Suppressor macrophage (primary cell): ENCODE data around the gene LOXHD1.

Source experiments
- DNase-seq, 4 experiments: peaks; one replicate each; pipeline ENCODE4 v3.0.0-alpha.2; 2020 to 2022

LOXHD1 gene

DNA sequence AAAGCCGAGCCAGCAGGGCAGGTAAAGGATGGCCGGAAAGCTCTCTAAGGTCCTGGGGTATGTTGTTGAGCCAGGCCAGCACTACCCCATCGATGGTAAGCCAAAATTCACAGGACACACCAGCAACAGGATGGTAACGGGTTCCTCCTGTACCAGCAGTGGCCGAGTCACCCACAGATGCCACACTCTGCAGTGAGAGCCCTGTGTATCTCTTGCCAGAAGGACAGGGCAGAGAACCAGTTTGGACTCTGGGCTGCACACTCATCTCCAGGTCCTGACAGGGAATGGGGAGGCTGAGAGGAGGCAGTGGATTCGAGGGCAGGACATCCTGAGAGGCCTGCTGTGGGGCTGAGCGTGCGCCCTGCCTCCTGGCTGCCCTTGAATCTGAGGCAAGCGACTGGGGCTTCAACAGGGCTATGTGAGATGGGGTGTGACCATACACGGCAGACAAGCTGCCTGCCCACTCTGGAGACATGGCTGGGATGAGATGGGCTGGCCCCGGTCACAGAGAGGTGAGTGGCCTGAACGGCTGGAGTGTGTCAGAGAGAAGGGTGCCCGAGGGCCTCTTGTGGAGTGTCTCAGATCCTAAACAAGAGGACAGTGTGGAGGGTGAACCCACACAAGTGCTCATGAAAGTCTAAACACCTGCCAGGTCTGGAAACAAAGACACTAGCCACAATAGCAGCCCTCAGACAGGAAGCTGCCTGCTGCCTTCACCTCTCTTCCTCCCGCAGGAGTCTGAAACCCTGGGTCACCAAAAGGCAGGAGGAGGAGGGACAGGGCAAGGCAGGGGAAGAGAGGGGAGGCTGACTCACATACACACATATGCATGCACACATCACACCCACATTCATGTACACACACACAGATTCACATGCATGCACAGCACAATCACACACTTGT, 182.3 kb downstream of the LOXHD1 start:
- no peak for DNase-seq

DNA sequence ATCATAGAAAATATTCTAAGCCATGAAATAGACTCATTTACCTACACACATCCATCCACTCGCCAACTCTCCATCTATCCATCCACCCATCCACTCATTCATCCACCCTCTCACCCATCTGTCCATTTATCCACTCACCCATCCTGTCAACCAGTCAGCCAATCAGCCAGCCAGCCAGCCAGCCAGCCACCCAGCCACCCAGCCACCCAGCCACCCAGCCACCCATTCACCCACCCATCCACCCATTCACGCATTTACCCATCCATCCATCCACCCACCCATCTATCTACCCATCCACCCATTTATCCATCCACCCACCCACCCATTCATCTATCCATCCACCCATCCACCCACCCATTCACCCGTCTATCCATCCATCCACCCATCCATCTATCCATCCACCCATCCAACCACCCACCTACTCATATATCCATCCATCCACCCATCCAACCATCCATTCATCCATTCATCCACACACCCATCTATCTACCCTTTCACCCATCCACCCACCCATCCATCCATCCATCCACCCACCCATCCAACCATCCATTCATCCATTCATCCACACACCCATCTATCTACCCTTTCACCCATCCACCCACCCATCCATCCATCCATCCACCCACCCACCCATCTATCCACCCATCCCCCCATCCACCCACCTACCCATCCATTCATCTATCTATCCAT, 185.1 kb downstream of the LOXHD1 start:
- DNase-seq = no peak

DNA sequence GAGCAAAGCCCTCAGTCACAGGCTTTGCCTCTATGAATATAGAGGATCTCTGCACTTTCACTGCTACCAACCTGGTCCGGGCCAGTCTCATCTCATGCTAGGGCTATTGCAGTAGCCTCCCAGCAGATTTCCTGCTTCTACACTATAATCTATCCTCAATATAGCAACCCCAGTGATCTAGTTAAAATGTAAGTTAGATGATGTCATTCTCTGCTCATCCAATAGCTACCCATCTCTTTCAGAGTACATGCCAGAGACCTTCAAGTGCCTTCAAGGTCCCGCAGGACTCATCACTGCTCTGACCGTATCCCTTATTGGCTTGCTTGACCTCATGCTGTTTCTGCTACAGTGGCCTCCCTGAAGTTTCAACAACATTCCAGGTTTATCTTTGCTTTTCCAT, 186.3 kb downstream of the LOXHD1 start:
- no peak for DNase-seq

DNA sequence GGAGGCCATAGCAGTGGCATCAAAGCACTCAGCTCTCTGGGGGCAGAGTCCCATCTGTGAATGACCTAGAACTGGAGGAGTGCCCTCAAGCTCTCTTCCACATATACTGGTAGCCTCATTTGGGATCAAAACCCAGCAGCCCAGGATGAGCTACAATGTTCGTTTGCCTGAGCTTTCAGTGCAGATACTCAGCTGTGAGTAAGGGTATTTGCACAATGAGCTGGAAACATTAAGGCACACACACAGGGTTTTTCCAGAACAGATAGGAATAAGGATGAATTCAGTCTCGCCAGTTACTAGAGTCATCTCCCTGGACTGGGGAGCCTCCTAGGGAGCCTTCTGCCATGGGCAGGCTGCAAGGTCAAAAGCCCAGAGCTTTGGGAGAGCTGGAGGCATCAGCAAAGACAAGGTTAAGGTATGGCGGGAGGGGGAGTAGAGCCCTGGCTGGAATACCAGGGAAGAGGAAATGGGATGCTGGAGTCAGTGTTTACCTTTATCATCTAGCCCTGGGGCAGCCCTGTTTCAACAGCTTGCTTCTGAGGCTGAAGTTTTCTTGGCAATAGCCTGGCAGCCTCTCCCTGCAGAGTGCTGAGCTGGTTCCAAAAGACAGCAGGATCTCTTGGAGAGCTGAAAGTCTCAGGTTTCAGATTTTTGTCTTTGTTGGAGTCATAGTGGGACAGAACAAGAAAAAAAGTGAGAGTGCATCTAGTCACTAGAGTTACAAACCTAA, 187.7 kb downstream of the LOXHD1 start:
- no peak for DNase-seq

DNA sequence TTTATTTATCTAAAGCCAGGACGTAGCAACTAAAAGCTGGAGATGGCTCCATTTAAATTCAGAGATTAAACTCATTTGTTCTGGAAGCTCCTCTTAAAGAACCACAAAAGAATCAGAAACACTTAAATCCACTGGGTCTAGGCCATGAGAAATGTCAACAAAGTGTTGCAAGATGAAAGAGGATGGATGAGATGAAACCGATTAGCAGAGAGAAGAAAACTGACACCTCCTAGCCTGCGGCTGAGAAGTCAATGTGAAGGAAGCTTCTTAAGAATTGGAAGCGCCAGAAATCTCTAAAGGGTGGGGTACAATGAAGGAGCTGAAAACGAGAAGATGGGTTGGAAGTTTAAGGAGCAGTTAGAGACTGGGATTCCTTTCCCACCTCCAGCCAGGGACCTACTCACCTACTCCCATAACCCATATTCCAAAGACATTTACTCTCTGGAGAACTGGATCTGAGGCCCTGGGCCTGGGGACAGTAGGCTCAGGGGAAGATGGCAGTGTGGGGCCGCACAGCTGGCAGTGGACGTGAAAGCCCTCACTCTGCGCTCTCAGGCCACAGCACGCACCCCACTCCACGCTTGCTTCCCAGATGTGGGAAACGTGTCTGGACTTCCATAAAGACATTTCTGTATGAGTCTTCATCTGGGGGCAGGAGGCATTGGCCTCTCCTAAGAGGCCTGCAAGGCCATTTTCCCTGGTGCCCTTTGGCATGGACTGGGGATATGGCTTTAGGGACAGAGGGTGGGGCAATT, 188.4 kb downstream of the LOXHD1 start:
- no peak for DNase-seq

DNA sequence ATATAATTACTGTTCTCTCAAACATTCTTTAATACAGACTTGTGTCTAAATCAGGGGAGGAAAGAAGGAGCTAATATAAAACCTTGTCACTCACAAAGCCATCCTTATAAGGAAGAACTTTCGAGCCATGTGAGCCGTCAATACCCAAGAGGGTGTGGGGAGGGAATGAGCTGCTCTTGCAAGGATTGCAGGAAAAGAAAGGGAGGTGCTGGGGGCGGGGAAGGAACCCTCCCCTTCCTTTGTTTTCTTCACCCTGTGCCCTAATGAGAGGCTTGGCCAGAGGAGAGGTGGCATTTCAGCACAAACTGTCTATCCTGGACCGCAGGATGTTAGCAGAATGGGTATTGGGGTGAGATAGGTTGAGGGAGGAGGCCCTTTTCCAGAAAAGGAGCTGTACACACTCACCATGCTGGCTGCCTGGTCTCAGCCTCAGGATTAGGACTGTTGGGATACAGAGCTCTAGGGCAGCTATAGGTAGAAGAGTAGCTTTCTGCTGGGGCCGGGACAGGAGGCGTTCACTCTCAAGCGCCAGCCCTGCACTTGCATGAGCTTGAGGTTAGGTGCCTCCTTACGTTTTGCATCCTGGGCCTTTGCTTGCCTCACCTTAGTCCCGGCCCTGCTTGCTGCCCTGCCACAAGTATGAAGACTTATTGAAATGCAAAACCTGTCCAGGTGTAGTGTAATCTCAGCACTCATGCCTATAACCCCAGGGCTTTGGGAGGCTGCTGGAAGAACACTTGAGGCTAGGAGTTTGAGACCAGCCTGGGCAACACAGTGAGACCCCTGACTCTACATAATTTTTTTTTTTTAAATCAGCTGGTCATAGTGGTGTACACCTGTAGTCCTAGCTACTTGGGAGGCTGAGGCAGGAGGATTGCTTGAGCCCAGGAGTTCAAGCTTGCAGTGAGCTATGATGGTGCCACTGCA, 190.5 kb downstream of the LOXHD1 start:
- DNase-seq = no peak

DNA sequence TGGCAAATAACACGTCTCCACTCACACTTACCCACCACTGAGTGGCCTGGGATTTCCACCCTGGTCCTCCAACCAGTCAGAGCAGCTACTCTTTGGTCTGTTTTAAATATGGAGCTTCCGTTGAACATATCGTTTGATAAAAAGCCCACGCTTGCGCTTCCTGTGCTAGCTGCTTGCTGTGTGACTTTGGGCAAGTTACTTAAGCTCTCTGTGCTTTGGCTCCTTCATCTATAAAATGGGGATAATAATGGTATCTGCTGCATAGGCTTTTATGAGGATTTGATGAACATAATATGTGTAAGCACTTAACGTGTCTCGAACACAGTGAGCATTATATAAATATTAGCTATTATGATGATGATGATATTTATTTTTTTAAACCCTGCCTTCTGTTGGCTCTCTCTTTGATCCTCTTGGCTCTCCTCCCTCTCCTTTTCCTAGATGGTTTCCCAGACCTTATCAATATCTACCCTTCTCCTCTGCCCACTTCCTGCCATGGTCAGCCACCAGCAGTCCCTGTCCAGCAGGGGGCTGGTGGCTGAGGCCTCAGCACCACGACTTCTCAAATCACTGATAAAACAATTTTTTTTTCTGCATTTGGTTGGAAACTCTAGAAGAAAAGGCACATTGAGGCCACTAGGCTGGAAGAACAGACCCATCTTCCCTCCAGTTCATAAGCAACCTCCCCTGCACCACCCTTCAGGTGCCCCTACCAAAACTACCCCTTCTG, 191.9 kb downstream of the LOXHD1 start:
- DNase-seq = no peak

DNA sequence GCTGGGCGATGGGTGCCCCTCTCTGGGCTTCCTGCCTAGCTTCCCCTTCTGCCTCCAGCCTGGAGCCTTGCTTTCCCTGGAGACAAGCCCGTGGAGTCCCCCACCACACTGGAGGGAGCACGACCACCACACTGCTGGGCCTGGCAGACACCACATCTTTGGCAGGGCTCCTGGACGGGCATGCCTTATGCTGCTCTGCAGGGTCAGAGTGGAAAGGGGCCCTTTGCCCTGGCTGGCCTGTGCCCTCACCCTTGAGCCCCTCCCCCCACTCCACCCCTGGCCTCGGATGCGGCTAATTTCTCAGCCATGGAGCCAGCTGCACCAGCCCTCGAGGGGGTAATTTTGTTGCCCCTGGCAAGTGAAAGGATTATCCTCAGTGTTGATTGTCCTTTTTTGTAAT, 194.5 kb downstream of the LOXHD1 start:
- DNase-seq = no peak

DNA sequence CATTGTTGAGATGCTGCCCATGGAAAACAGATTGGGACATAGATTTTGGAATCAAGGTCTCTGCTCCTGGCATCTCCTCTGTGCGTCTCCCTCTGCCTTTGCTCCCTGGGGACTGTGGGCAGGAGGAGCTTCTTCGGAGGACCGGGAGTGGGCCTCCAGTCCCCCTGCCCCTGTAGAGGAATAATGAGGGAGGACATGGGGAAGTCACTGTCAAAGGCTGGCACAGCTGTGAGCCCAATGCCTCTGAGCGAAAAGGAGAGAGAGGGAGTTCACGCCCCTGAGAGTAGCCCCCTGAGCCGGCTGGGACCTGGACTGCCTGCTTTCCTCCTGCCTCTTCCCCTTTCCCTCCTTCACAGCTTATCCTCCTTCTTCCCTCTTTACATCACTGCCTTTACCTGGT, 195.0 kb downstream of the LOXHD1 start:
- no peak for DNase-seq

DNA sequence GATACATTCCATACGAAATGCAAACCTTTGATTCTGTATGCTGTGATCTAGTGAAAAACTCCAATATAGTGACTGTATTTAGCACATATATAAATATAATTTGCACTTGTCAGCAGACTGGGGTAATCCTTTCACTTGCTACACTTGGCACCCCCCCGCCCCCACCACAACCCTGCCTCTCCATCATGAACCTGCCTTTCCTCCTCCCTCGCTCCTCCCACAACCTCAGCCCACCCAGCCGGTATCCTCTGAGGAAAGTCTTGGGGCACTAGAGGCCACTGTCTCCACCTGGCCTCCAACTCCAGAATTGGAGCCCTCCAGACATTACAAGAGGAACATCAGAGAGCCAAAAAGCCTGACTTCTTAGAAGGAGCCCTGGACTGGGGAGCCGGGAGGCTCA, 196.3 kb downstream of the LOXHD1 start:
- DNase-seq = no peak

DNA sequence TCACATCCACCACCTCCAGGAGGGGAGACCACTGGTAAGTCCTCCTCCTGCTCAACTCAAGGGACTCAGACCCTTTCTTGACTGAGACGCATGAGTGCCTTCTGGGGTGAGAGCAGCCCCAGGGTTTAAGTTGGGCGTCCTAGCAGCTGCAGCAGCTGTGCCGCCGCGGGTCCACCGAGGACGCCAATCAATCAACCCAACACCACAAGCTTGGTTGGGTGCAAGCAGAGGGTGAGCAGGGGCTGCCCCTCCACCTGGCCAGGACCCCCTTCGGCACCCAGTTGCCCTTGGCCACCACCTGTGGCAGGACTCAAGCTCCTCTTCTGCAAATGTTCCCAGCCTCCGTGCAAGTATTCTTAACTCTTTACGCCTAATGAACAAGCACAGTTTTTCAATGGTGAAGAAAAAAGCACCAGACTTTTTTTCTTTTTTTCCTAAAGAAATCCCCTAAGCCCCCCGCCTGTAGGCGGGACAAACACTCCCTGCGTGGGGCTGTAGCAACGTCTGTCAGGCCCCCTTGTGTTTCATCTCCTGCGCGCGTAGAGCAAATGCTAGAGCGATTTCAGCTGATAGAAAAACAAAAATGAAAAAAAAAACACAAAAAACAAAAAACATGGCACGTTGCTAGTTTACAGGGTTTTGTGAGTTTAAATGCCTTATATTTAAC, 197.1 kb downstream of the LOXHD1 start:
- DNase-seq = no peak

DNA sequence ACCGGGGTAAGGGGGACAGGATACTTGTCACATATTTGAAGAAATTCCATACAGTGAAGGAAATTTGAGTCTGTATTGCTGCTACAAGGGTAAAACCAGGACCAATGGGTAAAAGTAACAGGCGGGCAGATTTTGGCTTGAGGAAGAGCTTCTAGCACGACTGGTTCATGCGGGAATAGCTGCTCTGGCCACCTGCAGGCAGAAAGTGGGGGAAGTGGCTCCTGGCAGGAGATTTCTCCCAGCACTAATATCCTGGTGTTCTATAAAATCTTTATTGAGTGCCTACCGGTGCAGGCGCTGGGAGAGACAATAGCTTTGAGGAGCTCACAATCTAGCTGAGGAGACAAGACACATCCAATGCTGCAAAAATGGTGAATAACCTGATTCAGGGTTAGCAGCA, 198.5 kb downstream of the LOXHD1 start:
- DNase-seq = no peak

DNA sequence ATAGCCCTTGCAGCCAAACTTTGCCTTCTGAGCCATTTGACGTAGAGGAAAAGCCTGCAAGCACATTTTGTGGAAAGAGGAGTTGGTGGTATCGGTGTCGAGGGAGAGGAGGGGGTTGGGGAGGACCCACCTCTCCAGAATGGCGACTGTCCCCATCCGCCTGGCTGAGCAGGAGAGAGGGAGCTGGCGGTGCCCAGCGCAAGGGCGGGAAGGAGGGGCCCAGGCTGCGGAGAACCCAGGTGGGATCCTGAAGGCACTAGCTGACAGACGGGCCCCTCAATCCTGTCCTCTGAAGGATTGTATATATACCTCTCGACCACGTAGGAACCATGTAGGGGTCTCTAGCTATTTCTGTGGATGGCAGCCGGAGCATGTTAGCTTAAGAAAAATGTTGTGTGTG, 200.3 kb downstream of the LOXHD1 start:
- DNase-seq = no peak

DNA sequence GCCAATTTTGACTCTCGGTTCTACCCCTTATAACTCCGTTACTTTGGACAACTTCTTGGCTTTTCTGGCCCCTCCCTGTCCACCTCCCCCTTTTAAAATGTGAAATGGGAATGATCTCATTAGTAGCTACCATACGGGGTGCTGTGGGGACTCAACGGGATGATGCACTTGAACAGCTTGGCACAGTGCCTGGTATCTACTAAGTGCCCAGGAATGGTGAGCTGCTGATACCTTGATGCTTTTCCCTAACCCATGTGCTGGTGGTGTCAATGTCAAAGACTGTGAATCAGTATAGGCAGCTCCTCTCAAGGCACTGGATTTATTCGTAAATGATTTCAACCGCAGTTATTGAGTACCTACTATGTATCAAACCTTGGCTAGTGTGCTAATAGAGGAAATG, 204.2 kb downstream of the LOXHD1 start:
- DNase-seq = no peak

DNA sequence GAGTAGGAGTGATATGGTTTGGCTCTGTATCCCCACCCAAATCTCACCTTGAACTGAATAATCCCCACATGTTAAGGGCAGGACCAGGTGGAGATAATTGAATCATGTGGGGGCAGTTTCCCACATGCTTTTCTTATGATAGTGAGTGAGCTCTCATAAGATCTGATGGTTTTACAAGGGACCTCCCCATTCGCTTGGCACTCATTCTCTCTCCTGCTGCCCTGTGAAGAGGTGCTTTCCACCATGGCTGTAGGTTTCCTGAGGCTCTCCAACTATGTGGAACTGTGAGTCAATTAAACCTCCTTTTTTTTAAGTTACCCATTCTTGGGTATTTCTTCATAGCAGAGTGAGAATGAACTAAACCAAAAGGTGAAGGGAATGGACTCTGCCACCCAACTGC, 207.5 kb downstream of the LOXHD1 start:
- no peak for DNase-seq

DNA sequence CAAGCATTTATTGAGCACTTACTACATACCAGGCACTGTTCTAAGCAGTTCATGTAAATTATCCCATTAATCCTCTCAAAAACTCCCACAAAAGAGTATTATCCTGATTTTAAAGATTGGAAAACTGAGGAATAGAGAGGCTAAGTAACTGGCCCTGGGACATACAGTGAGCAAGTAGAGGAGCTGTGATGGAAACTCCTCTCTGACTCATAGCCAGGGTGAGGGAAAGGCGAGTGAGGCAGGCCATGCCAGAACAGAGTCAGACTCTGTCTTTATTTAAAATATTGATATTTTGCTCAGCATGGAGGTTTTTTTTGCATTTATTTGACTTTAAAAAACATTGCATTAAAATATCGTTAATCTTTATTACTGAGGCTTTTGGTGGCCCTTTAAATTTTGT, 208.0 kb downstream of the LOXHD1 start:
- no peak for DNase-seq

DNA sequence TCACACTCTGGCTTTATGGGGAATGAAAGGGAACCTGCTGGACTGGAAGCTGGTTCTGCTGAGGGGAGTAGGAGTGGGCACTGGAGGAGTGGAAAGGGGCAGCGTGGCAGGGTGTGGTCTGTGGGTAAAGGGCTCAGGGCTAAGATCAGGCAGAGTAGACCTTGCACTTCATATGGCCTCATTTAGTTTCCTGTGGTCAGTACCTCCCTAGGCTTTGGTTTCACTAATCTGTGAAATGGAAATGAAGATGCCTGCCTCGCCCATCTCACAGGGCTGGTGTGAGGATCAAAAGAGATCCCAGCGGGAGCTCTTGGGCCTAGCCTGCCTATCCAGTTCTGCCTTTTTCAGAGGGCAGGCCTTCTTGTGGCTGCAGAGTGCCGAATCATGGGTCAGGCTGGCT, 208.7 kb downstream of the LOXHD1 start:
- no peak for DNase-seq

DNA sequence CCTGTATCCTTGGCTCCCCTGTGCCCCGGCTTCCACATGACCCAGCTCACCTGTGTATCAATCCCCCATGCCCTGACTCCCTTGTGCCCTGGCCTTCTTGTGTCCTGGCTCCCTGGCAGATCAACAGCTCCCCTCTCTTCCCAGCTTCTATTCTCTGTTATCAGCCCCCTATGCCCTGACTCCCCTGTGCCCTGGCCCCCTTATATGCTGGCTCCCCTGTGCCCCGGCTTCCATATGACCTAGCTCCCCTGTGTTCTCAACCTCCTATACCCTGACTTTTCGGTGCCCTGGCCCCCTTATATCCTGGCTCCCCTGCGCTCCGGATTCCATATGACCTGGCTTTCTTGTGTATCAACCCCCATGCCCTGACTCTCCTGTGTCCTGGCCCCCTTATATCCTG, 209.2 kb downstream of the LOXHD1 start:
- no peak for DNase-seq

DNA sequence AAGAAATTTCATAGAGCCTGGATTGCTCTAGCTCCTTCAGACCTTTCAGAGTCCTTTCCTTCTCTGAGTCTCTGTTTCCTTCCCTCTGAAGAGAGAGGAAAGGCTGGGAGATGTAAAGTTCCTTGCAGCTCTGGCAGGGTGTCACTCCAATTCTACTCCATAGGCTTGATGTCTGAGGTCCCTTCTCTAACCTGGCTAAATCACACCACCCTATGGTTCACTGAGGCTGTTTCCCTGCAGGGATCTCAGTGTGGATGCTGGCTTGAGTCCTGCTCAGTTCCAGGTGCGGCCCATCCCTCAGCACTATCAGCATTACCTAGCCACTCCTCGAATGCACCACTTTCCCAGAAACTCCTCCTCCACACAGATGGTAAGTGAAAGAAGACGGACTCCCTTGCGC, 209.7 kb downstream of the LOXHD1 start:
- DNase-seq = no peak
